OCI-LY7 (cell line): Measurements from ENCODE around the gene FGF8. TPM values are rescaled to one million over a fixed set of nuclear protein-coding genes. Genes with fewer than 3 reads are reported as not detected.

Experiments used
- BruUV-seq: library from RNA; stranded (reverse); fragments of 400-500 nt; replicated peaks from 2 replicates; lab custom pipeline; 2021; lab: Mats Ljungman, UMichigan
- CTCF ChIA-PET: fragments of 300-600 bp; sonication (Branson Sonifier 250); formaldehyde crosslinking; loops from one replicate; lab custom pipeline; 2022; ENCODE audit warnings: antibody characterized with exemption; ENCODE audit not compliant: unreplicated experiment; lab: Charles Lee
- POLR2A ChIA-PET: fragments of 300-600 bp; sonication (Branson Sonifier 250); formaldehyde crosslinking; loops from one replicate; lab custom pipeline; 2022; ENCODE audit warnings: antibody characterized with exemption; lab: Charles Lee
- DNase-seq: peaks from one replicate; pipeline ENCODE4 v3.0.0-alpha.2; 2015; ENCODE audit warnings: low spot score
- H2AFZ ChIP-seq: fragments of 200-600 bp; sonication (generic), shearing (Covaris generic); 2 replicates; pipeline ENCODE4 v1.6.1; 2014; ENCODE audit warnings: mild to moderate bottlenecking, antibody characterized with exemption, low read length, moderate library complexity
- H3K27ac ChIP-seq: fragments of 200-600 bp; sonication (generic); 2 replicates; pipeline ENCODE4 v1.5.1; 2014; ENCODE audit warnings: mixed run types, low read depth, mild to moderate bottlenecking, moderate library complexity, low read length, inconsistent platforms; ENCODE audit not compliant: poor library complexity, severe bottlenecking
- H3K36me3 ChIP-seq: fragments of 200-600 bp; sonication (generic); 2 replicates; pipeline ENCODE4 v1.6.1; 2014; ENCODE audit warnings: mild to moderate bottlenecking, antibody characterized with exemption, low read length, moderate library complexity, mixed read lengths; ENCODE audit not compliant: insufficient read depth
- H3K4me1 ChIP-seq: fragments of 200-600 bp; sonication (generic); 2 replicates; pipeline ENCODE4 v1.5.1; 2014; ENCODE audit warnings: mild to moderate bottlenecking, low read length; ENCODE audit not compliant: insufficient read depth, poor library complexity, severe bottlenecking
- H3K4me2 ChIP-seq: fragments of 200-600 bp; sonication (generic); 2 replicates; pipeline ENCODE4 v1.6.1; 2014; ENCODE audit warnings: mild to moderate bottlenecking, low read length
- H3K4me3 ChIP-seq: fragments of 200-600 bp; sonication (generic); 2 replicates; pipeline ENCODE4 v1.5.1; 2014; ENCODE audit warnings: mild to moderate bottlenecking, low read depth, low read length; ENCODE audit not compliant: poor library complexity, severe bottlenecking
- H3K79me2 ChIP-seq: fragments of 200-600 bp; sonication (generic); 2 replicates; pipeline ENCODE4 v1.6.1; 2016; ENCODE audit warnings: low read depth, mild to moderate bottlenecking, low read length, moderate library complexity, mixed read lengths; ENCODE audit not compliant: insufficient read depth
- H3K9me2 ChIP-seq: fragments of 200-600 bp; sonication (generic); 2 replicates; pipeline ENCODE4 v1.6.1; 2016; ENCODE audit warnings: mild to moderate bottlenecking, low read length, mixed read lengths; ENCODE audit not compliant: insufficient read depth
- H3K9me3 ChIP-seq: fragments of 200-600 bp; sonication (generic); 2 replicates; pipeline ENCODE4 v1.6.1; 2014; ENCODE audit warnings: mild to moderate bottlenecking, mixed run types, low read length, mixed read lengths
- H4K20me1 ChIP-seq: fragments of 200-600 bp; sonication (generic); 2 replicates; pipeline ENCODE4 v1.6.1; 2014; ENCODE audit warnings: mild to moderate bottlenecking, antibody characterized with exemption, low read length, moderate library complexity, mixed read lengths; ENCODE audit not compliant: insufficient read depth
- CTCF ChIP-seq: fragments of 200-600 bp; sonication (generic); conservative IDR thresholded peaks from 2 replicates; pipeline ENCODE4 v1.5.1; 2014; ENCODE audit warnings: mild to moderate bottlenecking, antibody characterized with exemption, low read length, moderate library complexity, mixed read lengths
- EZH2phosphoT487 ChIP-seq: fragments of 200-600 bp; sonication (generic); IDR thresholded peaks from 2 replicates; pipeline ENCODE4 v1.6.1; 2018; ENCODE audit warnings: low read depth, borderline replicate concordance, mild to moderate bottlenecking, mixed run types, antibody characterized with exemption, low read length, moderate library complexity, mixed read lengths
- intact Hi-C: fragments of 100-400 bp; cut with micrococcal nuclease; formaldehyde crosslinking; loops from one replicate; pipeline ENCODE4 v1.10.0; 2022; ENCODE audit not compliant: unreplicated experiment
- total RNA-seq, 2 experiments: library from RNA; depleted of rRNA in 1 of 2; stranded (reverse); fragments of >200 nt in 1 of 2; shearing (Covaris generic) in 1 of 2; gene quantifications; 2 replicates each; pipeline ENCODE4 v1.2.3, GENCODE V29; 2014 to 2022

The FGF8 gene
- total RNA-seq, 2 experiments from 2014 or later = 0.44 to 0.86 TPM

- H3K4me2 ChIP-seq = no peak overlapping the region
- no peak for DNase-seq
- no peaks in the 10 kb centered on the region for H3K9me2 ChIP-seq
- H4K20me1 ChIP-seq = no peaks in the 10 kb centered on the region
- no TSS peak for BruUV-seq
- no peaks in the 10 kb centered on the region for H3K4me1 ChIP-seq
- H3K4me3 ChIP-seq = no peak overlapping the region
- no peak overlapping the region for H3K27ac ChIP-seq
- intact Hi-C loops = no loop called here
- no peaks in the 10 kb centered on the region for H3K36me3 ChIP-seq
- CTCF ChIA-PET = interaction anchor here (0.6 kb wide), 1 partner anchor 165 kb away, joined by 4 read pairs; no protein-coding TSS in a partner anchor
- H3K9me3 ChIP-seq = no peaks in the 10 kb centered on the region
- H3K79me2 ChIP-seq = no peaks in the 10 kb centered on the region
- POLR2A ChIA-PET = interaction anchor here (0.6 kb wide), 1 partner anchor 27 kb away, joined by 8 read pairs; no protein-coding TSS in a partner anchor
- H2AFZ ChIP-seq = no peak overlapping the region
- TF ChIP-seq EZH2phosphoT487 (no peak), CTCF (no peak)
These were observed 5.3 kb downstream of the FGF8 start for GRCh38 chr10:101770331-101771215.

- H4K20me1 ChIP-seq = no peaks in the 10 kb centered on the region
- H3K79me2 ChIP-seq = no peaks in the 10 kb centered on the region
- intact Hi-C loops = no loop called here
- H3K27ac ChIP-seq = no peak overlapping the region
- H3K9me2 ChIP-seq = no peaks in the 10 kb centered on the region
- H3K36me3 ChIP-seq = no peaks in the 10 kb centered on the region
- no peaks in the 10 kb centered on the region for H3K9me3 ChIP-seq
- no peak overlapping the region for H3K4me2 ChIP-seq
- H3K4me1 ChIP-seq = no peaks in the 10 kb centered on the region
- CTCF ChIA-PET = interaction anchor here (0.6 to 1.1 kb wide), 2 partner anchors 12 to 164 kb away, joined by 3 to 4 read pairs; no protein-coding TSS in a partner anchor
- no peak overlapping the region for H2AFZ ChIP-seq
- TF ChIP-seq EZH2phosphoT487 = no peak
- TF ChIP-seq CTCF = no peak
- no TSS peak for BruUV-seq
- no peak overlapping the region for H3K4me3 ChIP-seq
- POLR2A ChIA-PET = interaction anchor here (0.6 kb wide), 1 partner anchor 26 kb away, joined by 8 read pairs; no protein-coding TSS in a partner anchor
- DNase-seq = no peak
These were observed 6.3 kb downstream of the FGF8 start for GRCh38 chr10:101769541-101770180.
